Esophagus squamous epithelium (tissue), 5 donors: ENCODE data around the gene BCDIN3D. TPM values are rescaled to one million over a fixed set of nuclear protein-coding genes. Genes with fewer than 3 reads are reported as not detected.

Experiments
- DNase-seq: peaks from one replicate; lab custom pipeline; 2025; lab: John Stamatoyannopoulos, UW
- H3K27ac ChIP-seq, 4 donors: fragments of 200-600 bp; sonication (generic); one replicate each; pipeline ENCODE4 v1.5.1; 2016 to 2019; ENCODE audit warnings: mild to moderate bottlenecking in 1 of 4
- H3K27me3 ChIP-seq, 4 donors: fragments of 200-600 bp; sonication (generic); 1 replicate in 3 of 4; 2 replicates in 1 of 4; pipeline versions ENCODE4 v1.5.1 to v1.6.0; 2017 to 2021; ENCODE audit warnings: antibody characterized with exemption in 1 of 4
- H3K36me3 ChIP-seq, 3 donors: fragments of 200-600 bp; sonication (generic); one replicate each; pipeline ENCODE4 v1.5.1; 2016 to 2019
- H3K4me1 ChIP-seq, 3 donors: fragments of 200-600 bp; sonication (generic); one replicate each; pipeline ENCODE4 v1.5.1; 2017 to 2019
- H3K4me3 ChIP-seq, 4 donors: fragments of 200-600 bp; sonication (generic); 1 replicate in 3 of 4; 2 replicates in 1 of 4; pipeline ENCODE4 v1.5.1; 2016 to 2019; ENCODE audit warnings: mild to moderate bottlenecking in 2 of 4, moderate library complexity in 1 of 4
- H3K9me3 ChIP-seq, 3 donors: fragments of 200-600 bp; sonication (generic); one replicate each; pipeline ENCODE4 v1.5.1; 2016 to 2019
- POLR2A ChIP-seq, 4 donors: fragments of 450-650 bp; IDR thresholded peaks; one replicate each; pipeline ENCODE4 v1.6.1; 2017; ENCODE audit warnings: antibody characterized with exemption in 4 of 4, mild to moderate bottlenecking in 4 of 4, moderate library complexity in 3 of 4
- WGBS, 2 donors: methylation state at CpG; one replicate each; pipeline ENCODE4 v1.1.5; 2018; 5-methylcytosine and 5-hydroxymethylcytosine counted together
- intact Hi-C: fragments of 100-400 bp; cut with DNase I; formaldehyde crosslinking; loops from one replicate; pipeline ENCODE4 v1.15.0; 2022
- total RNA-seq, 4 donors: library from RNA; depleted of rRNA; stranded (reverse); fragments of >200 nt; gene quantifications; one replicate each; pipeline ENCODE4 v1.1.0, GENCODE V29; 2016
- TF ChIP-seq, protein P1 (sequence below), 6 experiments: fragments of 450-650 bp in 4 of 6; fragments of 200-600 bp in 2 of 6; sonication (generic) in 2 of 6; IDR thresholded peaks; one replicate each; pipeline ENCODE4 v1.5.1; 2016 to 2019; ENCODE audit warnings: antibody characterized with exemption in 6 of 6, mild to moderate bottlenecking in 4 of 6, moderate library complexity in 4 of 6
- donor health status: DM: yes; HTN: yes; CAD: no.

BCDIN3D gene
- total RNA-seq, 4 donors from 2014 or later: 2.5 to 4.8 (median 3.0) TPM

DNA sequence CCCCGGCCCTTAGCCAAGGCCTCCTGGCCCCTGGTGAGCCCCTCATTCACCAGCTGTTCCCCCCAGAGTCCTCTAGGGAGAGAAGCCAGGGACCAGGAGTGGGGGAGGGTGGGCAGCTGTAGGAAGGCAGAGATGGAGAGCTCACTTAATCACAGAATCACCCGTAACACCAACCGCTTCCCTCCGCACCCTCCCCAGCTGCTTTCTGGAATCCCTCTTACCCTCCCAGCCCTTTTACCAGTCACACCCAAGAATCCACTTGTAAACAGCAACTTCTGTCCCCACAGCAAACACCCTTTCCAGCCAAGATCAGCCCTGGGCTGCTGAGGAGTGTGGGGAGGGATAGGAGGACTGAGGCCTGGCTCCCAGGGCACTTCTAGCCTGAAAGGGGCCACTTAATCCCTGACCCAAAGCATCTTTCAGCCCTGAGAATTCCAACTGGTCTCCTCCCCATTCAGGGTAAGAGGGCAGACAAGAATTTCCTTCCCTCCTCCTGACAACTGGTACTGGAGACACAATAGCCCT is 33.5 kb downstream of the BCDIN3D start:
- no peaks in the 10 kb centered on the region for H3K27me3 ChIP-seq
- DNase-seq: no peak
- H3K27ac ChIP-seq: peak overlapping the region; percentile 47 to 91 (median 66)
- TF ChIP-seq, protein P1, sequence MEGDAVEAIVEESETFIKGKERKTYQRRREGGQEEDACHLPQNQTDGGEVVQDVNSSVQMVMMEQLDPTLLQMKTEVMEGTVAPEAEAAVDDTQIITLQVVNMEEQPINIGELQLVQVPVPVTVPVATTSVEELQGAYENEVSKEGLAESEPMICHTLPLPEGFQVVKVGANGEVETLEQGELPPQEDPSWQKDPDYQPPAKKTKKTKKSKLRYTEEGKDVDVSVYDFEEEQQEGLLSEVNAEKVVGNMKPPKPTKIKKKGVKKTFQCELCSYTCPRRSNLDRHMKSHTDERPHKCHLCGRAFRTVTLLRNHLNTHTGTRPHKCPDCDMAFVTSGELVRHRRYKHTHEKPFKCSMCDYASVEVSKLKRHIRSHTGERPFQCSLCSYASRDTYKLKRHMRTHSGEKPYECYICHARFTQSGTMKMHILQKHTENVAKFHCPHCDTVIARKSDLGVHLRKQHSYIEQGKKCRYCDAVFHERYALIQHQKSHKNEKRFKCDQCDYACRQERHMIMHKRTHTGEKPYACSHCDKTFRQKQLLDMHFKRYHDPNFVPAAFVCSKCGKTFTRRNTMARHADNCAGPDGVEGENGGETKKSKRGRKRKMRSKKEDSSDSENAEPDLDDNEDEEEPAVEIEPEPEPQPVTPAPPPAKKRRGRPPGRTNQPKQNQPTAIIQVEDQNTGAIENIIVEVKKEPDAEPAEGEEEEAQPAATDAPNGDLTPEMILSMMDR (IDR thresholded peaks at IDR 0.05): no peak
- no peak for TF ChIP-seq POLR2A (IDR thresholded peaks at IDR 0.05)
- WGBS, 2 donors: 50 to 62% methylated on average over 2 to 4 of the region's 4 CpGs
- no peaks in the 10 kb centered on the region for H3K9me3 ChIP-seq
- peaks cover 0 to 28% (median 15%) of the 10 kb centered on the region in 3 donors for H3K4me1 ChIP-seq
- peaks cover 0 to 17% (median 0%) of the 10 kb centered on the region in 3 donors for H3K36me3 ChIP-seq
- peak overlapping the region in 1 of 4 donors; percentile 23 for H3K4me3 ChIP-seq
- intact Hi-C loops: no loop called here

DNA sequence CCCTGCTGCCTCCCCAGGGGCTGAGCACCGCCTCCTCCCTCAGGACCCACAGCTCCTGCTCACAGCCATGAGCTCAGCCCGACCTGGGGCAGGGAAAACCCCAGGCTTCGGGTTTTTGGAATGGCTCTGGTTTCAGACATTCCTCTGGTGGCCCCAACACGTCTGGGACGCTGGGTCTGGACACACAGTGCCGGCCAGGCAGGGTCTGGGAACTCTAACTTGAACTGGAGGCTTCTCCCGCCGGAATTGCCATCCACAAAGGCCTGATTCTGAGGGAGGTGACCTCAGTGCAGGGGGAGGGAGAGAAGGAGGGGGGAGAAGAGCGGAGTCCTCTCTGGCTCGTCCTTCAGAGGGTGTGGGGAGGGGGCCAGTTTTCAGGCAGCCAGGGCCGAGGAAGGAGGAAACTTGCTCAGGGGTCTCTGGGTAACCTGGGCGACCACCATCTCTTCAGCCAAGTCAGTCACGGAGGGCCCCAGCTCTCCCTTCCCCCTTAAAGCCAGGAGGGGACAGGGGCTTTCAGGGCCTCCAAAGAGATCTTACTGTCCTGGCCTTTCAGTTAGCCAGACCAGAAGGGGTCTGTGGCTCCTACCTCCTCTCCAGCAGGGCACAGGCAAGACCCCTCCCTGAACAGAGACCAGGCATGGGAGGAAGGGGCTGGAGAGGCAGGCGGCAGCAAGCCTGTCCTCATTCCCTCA is 34.1 kb downstream of the BCDIN3D start:
- peaks cover 0 to 22% (median 0%) of the 10 kb centered on the region in 3 donors for H3K36me3 ChIP-seq
- no peak for DNase-seq
- intact Hi-C loops: no loop called here
- peaks cover 0 to 30% (median 15%) of the 10 kb centered on the region in 3 donors for H3K4me1 ChIP-seq
- no peak for TF ChIP-seq POLR2A (IDR thresholded peaks at IDR 0.05)
- TF ChIP-seq, protein P1 (IDR thresholded peaks at IDR 0.05): no peak
- WGBS, 2 donors: 100% methylated on average over 1 of the region's 14 CpGs; no CpG with 5 or more reads in 1 of the 2 donors
- no peaks in the 10 kb centered on the region for H3K27me3 ChIP-seq
- H3K27ac ChIP-seq: peak overlapping the region; percentile 47 to 91 (median 66)
- no peaks in the 10 kb centered on the region for H3K9me3 ChIP-seq
- H3K4me3 ChIP-seq: peak overlapping the region in 1 of 4 donors; percentile 23

DNA sequence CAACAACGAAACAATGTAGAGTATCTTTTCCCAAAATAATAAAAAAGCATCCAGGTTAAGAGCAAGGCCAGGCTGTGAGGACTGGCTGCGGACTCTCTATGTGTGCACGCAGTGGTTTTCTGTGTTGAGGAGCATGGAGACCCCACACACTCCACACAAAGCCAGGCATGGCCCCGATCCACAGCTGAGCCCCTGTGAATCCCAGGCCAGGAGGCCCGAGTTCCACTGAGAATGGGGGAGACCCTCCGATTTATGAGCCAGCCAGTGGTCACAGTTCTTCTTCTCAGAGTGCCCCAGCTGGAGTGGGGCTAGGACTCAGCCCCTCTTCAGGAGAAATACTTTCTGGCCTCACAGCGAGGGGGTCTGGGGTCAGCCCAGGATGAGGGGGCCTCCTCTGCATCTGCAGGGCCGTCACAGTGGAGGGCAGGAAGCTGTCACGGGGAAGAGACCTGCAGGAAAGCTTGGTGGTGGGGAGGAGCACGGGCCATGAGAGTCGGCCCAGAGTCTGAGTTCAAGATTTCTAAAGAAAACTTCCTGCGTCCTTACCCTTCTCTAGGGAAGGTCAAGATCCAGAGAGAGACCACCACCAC is 34.8 kb downstream of the BCDIN3D start:
- H3K9me3 ChIP-seq: no peaks in the 10 kb centered on the region
- WGBS, 2 donors: 83 to 95% methylated on average over 5 of the region's 12 CpGs
- peaks cover 0 to 35% (median 15%) of the 10 kb centered on the region in 3 donors for H3K4me1 ChIP-seq
- intact Hi-C loops: no loop called here
- DNase-seq: no peak
- no peaks in the 10 kb centered on the region for H3K27me3 ChIP-seq
- H3K27ac ChIP-seq: peak overlapping the region in 3 of 4 donors; percentile 49 to 91 (median 83)
- peaks cover 0 to 29% (median 0%) of the 10 kb centered on the region in 3 donors for H3K36me3 ChIP-seq
- TF ChIP-seq, protein P1 (IDR thresholded peaks at IDR 0.05): no peak
- TF ChIP-seq POLR2A (IDR thresholded peaks at IDR 0.05): no peak
- no peak overlapping the region for H3K4me3 ChIP-seq

DNA sequence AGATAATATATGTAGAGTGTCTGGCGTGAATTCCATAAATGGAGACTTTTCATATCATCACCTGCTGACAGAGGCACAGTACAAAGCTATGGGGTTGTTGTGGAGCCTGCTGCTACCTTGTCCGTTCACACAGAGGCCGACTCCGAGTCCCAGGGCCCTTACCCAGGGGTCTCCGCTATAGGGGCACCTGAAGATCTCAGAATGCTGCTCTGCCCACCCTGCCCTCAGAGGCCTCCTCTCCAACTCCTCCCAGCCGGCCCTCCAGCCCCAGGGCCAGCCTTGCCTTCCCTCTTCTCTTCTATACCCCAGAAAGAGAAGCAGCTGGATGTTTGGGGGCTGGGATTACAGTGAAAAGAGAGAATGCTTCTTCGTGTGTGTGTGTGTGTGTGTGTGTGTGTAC is 36.0 kb downstream of the BCDIN3D start:
- no peak for TF ChIP-seq POLR2A (IDR thresholded peaks at IDR 0.05)
- TF ChIP-seq, protein P1 (IDR thresholded peaks at IDR 0.05): no peak
- WGBS, 2 donors: 56 to 95% methylated on average over 2 to 7 of the region's 7 CpGs
- H3K4me1 ChIP-seq: peaks cover 0 to 35% (median 15%) of the 10 kb centered on the region in 3 donors

More for the DNA sequence above, 36.0 kb downstream of the BCDIN3D start:
- Histone ChIP-seq H3K4me3 (no peak overlapping the region), H3K9me3 (no peaks in the 10 kb centered on the region), H3K36me3 (peaks cover 0 to 41% (median 3%) of the 10 kb centered on the region in 3 donors), H3K27me3 (no peaks in the 10 kb centered on the region), H3K27ac (no peak overlapping the region)
- no peak for DNase-seq
- intact Hi-C loops: no loop called here
